Measurements from ENCODE around the gene CLEC3B.

Gene CLEC3B

DNA sequence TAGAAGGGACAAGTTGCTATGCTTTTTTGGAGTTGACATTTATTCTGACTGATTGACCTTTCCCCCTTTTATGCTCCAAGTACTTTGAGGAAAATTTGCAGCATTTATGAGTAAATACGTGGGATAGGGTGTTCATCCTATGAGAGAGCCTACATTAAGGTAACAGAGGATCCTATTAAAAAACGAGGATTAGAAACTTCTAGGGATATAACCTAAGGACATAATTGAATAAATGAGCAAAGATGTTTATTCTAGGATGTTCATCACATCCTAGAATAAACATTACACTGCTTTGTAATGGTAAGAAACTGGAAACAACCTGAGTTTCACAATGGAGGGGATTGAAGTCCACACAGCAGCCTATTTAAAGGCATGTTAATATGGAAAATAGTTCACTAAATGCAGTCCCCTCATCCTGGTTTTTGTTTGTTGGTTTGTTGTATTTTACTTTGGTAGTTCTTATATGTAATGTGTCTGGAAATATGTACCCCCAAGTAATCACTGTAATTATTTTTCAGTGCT is 23.9 kb upstream of the CLEC3B start:
- no peak overlapping the region for H3K4me3 ChIP-seq (ENCODE audit: low read depth, low read length)
- DNase-seq (ENCODE audit: low read depth): no peak

DNA sequence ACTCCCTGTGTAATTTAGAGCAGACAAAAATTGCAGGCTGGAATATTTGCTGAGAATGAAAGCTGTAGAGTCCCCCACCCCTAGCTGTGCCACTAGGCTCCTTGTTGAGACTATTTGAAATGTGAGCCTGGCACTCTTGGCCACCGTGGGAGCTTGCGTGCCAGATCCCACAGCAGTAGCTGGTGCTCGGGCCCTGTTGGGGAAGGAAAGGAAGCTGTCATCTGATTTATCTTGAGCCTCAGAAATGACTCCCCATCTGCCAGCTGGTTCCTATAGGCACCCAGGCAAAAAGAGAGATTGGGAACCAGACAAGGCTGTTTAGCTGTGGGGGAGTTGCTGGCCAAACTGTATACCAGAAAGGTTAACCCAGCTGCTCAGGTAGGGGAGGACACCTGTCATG is 23.4 kb upstream of the CLEC3B start:
- H3K4me3 ChIP-seq (ENCODE audit: low read depth, low read length): no peak overlapping the region
- no peak for DNase-seq (ENCODE audit: low read depth)
- TF ChIP-seq, protein P1, sequence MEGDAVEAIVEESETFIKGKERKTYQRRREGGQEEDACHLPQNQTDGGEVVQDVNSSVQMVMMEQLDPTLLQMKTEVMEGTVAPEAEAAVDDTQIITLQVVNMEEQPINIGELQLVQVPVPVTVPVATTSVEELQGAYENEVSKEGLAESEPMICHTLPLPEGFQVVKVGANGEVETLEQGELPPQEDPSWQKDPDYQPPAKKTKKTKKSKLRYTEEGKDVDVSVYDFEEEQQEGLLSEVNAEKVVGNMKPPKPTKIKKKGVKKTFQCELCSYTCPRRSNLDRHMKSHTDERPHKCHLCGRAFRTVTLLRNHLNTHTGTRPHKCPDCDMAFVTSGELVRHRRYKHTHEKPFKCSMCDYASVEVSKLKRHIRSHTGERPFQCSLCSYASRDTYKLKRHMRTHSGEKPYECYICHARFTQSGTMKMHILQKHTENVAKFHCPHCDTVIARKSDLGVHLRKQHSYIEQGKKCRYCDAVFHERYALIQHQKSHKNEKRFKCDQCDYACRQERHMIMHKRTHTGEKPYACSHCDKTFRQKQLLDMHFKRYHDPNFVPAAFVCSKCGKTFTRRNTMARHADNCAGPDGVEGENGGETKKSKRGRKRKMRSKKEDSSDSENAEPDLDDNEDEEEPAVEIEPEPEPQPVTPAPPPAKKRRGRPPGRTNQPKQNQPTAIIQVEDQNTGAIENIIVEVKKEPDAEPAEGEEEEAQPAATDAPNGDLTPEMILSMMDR (IDR thresholded peaks at IDR 0.05; ENCODE audit: low read depth, low read length, missing control alignments): no peak

More for the DNA sequence above, 23.9 kb upstream of the CLEC3B start:
- TF ChIP-seq, protein P1 (IDR thresholded peaks at IDR 0.05; ENCODE audit: low read depth, low read length, missing control alignments): no peak

DNA sequence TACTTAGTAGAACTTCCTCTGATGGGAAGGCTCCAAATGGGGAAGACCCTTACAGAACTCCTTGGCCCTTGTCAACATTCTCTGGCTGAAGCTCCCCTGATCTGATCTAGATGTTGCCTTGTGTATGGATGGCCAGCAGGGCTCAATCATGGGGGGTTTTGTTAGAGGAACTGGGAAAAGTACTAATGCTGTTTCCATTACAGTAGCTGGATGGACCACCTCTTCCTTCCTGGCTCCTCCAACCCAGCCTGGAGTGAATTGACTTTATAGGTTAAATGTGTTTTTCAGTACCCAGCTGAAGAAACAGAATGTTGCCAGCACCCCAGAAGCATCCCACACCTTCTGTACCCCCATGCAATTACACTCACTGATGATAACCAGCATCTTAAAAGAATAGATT is 22.7 kb upstream of the CLEC3B start:
- TF ChIP-seq, protein P1 (IDR thresholded peaks at IDR 0.05; ENCODE audit: low read depth, low read length, missing control alignments): no peak
- no peak overlapping the region for H3K4me3 ChIP-seq (ENCODE audit: low read depth, low read length)
- DNase-seq (ENCODE audit: low read depth): no peak

DNA sequence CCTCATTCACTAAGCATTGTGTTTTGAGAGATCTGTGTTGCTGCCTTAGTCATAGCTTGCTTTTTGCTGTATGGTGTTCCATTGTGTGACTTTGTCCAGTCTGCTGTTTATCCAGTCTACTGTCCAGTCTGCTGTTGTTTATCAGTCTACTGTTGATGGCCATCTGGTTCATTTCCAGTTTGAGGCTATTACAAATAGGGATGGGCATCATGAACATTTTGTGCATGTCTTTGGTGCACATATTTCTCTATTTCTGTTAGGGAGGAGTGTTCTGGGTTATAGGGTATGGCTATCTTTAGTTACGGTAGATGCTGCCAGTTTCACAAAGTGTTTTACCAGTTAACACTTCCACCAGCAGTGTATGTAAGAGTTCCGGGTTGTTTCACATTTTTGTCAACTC is 22.2 kb upstream of the CLEC3B start:
- H3K4me3 ChIP-seq (ENCODE audit: low read depth, low read length): no peak overlapping the region
- no peak for DNase-seq (ENCODE audit: low read depth)
- TF ChIP-seq, protein P1 (IDR thresholded peaks at IDR 0.05; ENCODE audit: low read depth, low read length, missing control alignments): no peak

DNA sequence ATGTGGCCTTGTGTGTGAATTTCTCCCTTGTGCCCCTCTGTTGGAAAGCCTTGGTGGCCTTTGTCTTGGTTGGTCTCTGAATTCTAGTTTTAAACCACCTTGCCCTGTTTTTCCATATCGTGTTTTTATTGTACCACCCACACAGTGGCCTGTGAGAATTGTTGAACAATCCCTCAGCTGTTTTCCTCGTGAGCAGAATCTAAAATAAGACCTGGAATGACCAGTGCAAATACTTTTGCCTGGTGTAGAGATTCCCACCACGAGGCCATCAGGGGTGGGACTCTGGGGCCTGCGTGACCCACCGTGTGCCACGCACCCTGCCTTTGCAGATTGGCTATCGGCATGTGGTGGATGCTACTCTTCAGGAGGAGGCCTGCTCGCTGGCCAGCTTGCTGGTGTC is 19.0 kb upstream of the CLEC3B start:
- TF ChIP-seq, protein P1 (IDR thresholded peaks at IDR 0.05; ENCODE audit: low read depth, low read length, missing control alignments): no peak
- DNase-seq (ENCODE audit: low read depth): no peak
- no peak overlapping the region for H3K4me3 ChIP-seq (ENCODE audit: low read depth, low read length)

DNA sequence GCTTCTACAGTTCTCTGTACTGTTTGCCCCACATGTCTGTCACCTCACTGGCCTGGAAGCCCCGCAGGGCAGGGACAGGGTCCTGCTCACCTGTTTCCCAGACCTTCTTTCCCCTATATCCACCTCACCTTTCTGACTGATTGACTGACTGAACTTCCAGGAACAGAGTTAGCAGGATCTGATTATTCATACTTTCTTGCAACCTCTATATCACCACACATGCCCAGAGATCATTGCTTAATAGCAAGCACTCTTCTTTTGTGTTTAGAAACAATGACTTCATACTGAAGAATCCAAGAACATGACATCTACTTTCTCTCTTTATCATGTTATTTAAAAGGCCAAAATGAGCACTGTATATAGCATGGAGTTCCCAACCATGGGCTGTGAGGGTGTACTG is 18.0 kb upstream of the CLEC3B start:
- TF ChIP-seq, protein P1 (IDR thresholded peaks at IDR 0.05; ENCODE audit: low read depth, low read length, missing control alignments): no peak
- no peak for DNase-seq (ENCODE audit: low read depth)
- no peak overlapping the region for H3K4me3 ChIP-seq (ENCODE audit: low read depth, low read length)

DNA sequence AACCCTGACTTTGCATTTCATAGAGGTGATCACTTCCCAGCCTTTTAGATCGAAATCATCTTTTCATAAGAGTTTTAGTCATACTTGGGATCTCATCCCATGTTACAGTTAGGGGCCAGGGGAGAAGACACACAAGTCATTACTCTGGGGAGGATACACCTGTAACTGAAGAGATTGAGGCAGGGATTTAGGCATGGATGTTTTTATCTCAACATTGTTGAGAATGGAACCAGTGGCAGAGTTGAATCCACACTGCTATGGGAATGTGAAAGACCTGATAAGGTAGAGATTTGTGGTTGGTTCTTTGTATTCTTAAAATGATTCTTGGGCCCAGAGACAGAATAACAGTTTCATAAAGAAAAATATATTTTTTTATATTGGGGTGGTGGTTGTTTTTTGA is 16.2 kb upstream of the CLEC3B start:
- no peak overlapping the region for H3K4me3 ChIP-seq (ENCODE audit: low read depth, low read length)
- DNase-seq (ENCODE audit: low read depth): no peak
- TF ChIP-seq, protein P1 (IDR thresholded peaks at IDR 0.05; ENCODE audit: low read depth, low read length, missing control alignments): no peak
